B cell (primary cell): ENCODE results near the gene STAG2. TPM values are rescaled to one million over a fixed set of nuclear protein-coding genes. Genes with fewer than 3 reads are reported as not detected.

Experiments used
- ATAC-seq: fragments of 200-7000 bp; cut with Tn5 transposase; one replicate; pipeline ENCODE4 v1.10.0; 2021; ENCODE audit warnings: low read depth, mild to moderate bottlenecking, moderate number of reproducible peaks, moderate library complexity
- CTCF ChIA-PET: fragments of 350-600 bp; sonication (Branson Sonifier 250); formaldehyde crosslinking; loops from one replicate; lab custom pipeline; 2021; ENCODE audit warnings: antibody characterized with exemption, inconsistent platforms; lab: Charles Lee
- POLR2A ChIA-PET: fragments of 350-600 bp; sonication (Branson Sonifier 250); formaldehyde crosslinking; loops from one replicate; lab custom pipeline; 2021; ENCODE audit warnings: antibody characterized with exemption; lab: Charles Lee
- DNase-seq: peaks from one replicate; pipeline ENCODE4 v3.0.0; 2013
- H2AFZ ChIP-seq: 2 replicates; pipeline ENCODE4 v1.6.1; 2012; ENCODE audit warnings: mild to moderate bottlenecking, low read depth, low read length; ENCODE audit not compliant: insufficient read depth, poor library complexity, severe bottlenecking
- H3K27ac ChIP-seq, 2 donors: 1 replicate in 1 of 2; 2 replicates in 1 of 2; pipeline ENCODE4 v1.5.1; 2012 to 2013; ENCODE audit warnings: low read length in 2 of 2, mild to moderate bottlenecking in 2 of 2, moderate library complexity in 1 of 2
- H3K27me3 ChIP-seq, 4 experiments: fragments of 200-600 bp in 1 of 4; sonication (generic) in 1 of 4; replicated peaks in 1 of 4; 1 replicate in 2 of 4; 2 replicates in 2 of 4; pipeline versions ENCODE4 v1.6.1 to v1.7.0; 2013 to 2016; ENCODE audit warnings: low read length in 3 of 4, mild to moderate bottlenecking in 2 of 4, mixed read lengths in 1 of 4, moderate library complexity in 1 of 4; ENCODE audit not compliant: insufficient read depth in 4 of 4, control insufficient read depth in 3 of 4; ENCODE audit errors: control extremely low read depth in 1 of 4
- H3K36me3 ChIP-seq, 2 experiments: replicated peaks in 1 of 2; 1 replicate in 1 of 2; 2 replicates in 1 of 2; pipeline versions ENCODE4 v1.6.1 to v1.7.1; 2013; ENCODE audit warnings: low read length in 1 of 2; ENCODE audit not compliant: insufficient read depth in 2 of 2, control insufficient read depth in 1 of 2; ENCODE audit errors: control extremely low read depth in 1 of 2, extremely low read depth in 1 of 2
- H3K4me1 ChIP-seq, 2 donors: fragments of 200-600 bp in 1 of 2; sonication (generic) in 1 of 2; 1 replicate in 1 of 2; 2 replicates in 1 of 2; pipeline versions ENCODE4 v1.5.1 to v1.6.1; 2013 to 2017; ENCODE audit warnings: low read length in 2 of 2; ENCODE audit not compliant: control insufficient read depth in 2 of 2, insufficient read depth in 2 of 2
- H3K4me2 ChIP-seq: replicated peaks from 2 replicates; pipeline ENCODE3; 2012; ENCODE audit warnings: mild to moderate bottlenecking, low read depth, low read length; ENCODE audit not compliant: poor library complexity, severe bottlenecking
- H3K4me3 ChIP-seq, 5 experiments: fragments of 200-600 bp in 1 of 5; sonication (generic) in 1 of 5; 1 replicate in 3 of 5; 2 replicates in 2 of 5; pipeline versions ENCODE4 v1.5.1 to v1.7.0; 2011 to 2016; ENCODE audit warnings: low read length in 4 of 5, mild to moderate bottlenecking in 4 of 5, low read depth in 2 of 5, control low read depth in 1 of 5, moderate library complexity in 1 of 5; ENCODE audit not compliant: insufficient read depth in 1 of 5; ENCODE audit errors: control extremely low read depth in 1 of 5, extremely low read depth in 1 of 5
- H3K79me2 ChIP-seq: fragments of 200-600 bp; sonication (generic); one replicate; pipeline ENCODE4 v1.6.0; 2016; ENCODE audit warnings: low read length; ENCODE audit not compliant: control insufficient read depth, insufficient read depth
- H3K9ac ChIP-seq: fragments of 200-600 bp; sonication (generic); 2 replicates; pipeline ENCODE4 v1.6.1; 2017; ENCODE audit warnings: mild to moderate bottlenecking, low read length, moderate library complexity
- H3K9me3 ChIP-seq, 3 donors: one replicate each; pipeline versions ENCODE4 v1.6.1 to v1.7.1; 2013; ENCODE audit warnings: low read length in 2 of 3; ENCODE audit not compliant: control insufficient read depth in 2 of 3, insufficient read depth in 1 of 3; ENCODE audit errors: control extremely low read depth in 1 of 3
- H4K20me1 ChIP-seq: 2 replicates; pipeline ENCODE4 v1.6.0; 2012; ENCODE audit warnings: mild to moderate bottlenecking, low read length; ENCODE audit not compliant: insufficient read depth, control insufficient read depth, poor library complexity, severe bottlenecking
- H3K27ac Mint-ChIP-seq: one replicate; pipeline ENCODE4 v1.8.0; 2021; ENCODE audit warnings: mixed read lengths
- H3K27me3 Mint-ChIP-seq: one replicate; pipeline ENCODE4 v1.8.0; 2021; ENCODE audit warnings: mixed read lengths
- H3K4me1 Mint-ChIP-seq: one replicate; pipeline ENCODE4 v1.8.0; 2021; ENCODE audit warnings: mixed read lengths
- H3K4me3 Mint-ChIP-seq: one replicate; pipeline ENCODE4 v1.8.0; 2021; ENCODE audit warnings: mixed read lengths
- H3K9me3 Mint-ChIP-seq: one replicate; pipeline ENCODE4 v1.8.0; 2022; ENCODE audit warnings: mixed read lengths; ENCODE audit not compliant: insufficient read depth
- CTCF ChIP-seq: fragments of 200-600 bp; IDR thresholded peaks from one replicate; pipeline ENCODE4 v1.8.0; 2022; ENCODE audit warnings: antibody characterized with exemption, mild to moderate bottlenecking
- EZH2 ChIP-seq: IDR thresholded peaks from 2 replicates; pipeline ENCODE4 v1.6.1; 2012; ENCODE audit warnings: borderline replicate concordance, low read depth, mild to moderate bottlenecking, moderate library complexity, low read length; ENCODE audit not compliant: insufficient read depth, poor library complexity, severe bottlenecking
- WGBS: methylation state at CpG from one replicate; pipeline ENCODE4 v1.1.5; 2013; ENCODE audit warnings: missing lambda C conversion rate; ENCODE audit not compliant: insufficient coverage; 5-methylcytosine and 5-hydroxymethylcytosine counted together
- intact Hi-C: fragments of 100-400 bp; cut with micrococcal nuclease; formaldehyde crosslinking; loops from one replicate; pipeline ENCODE4 v1.10.0; 2022
- polyA plus RNA-seq: library from polyadenylated mRNA; depleted of rRNA; stranded (reverse); fragments of >200 nt; gene quantifications from 2 replicates; pipeline ENCODE4 v1.2.3, GENCODE V29; 2012
- total RNA-seq, 2 donors: library from RNA; stranded (reverse); fragments of 120-200 nt in 1 of 2; gene quantifications; 1 replicate in 1 of 2; 2 replicates in 1 of 2; pipeline versions ENCODE4 v1.2.3 to v1.2.4, GENCODE V29; 2013 to 2022

Gene STAG2
- total and polyA plus RNA-seq, 2 donors (not counting 1 experiment from before 2014, with no cell fraction given) = 15.3 to 117 TPM

GRCh38 chrX:124145749-124146148 is 184.2 kb downstream of the STAG2 start:
- ATAC-seq (no peak), DNase-seq (no peak)
- no peak overlapping the region for H3K4me2 ChIP-seq
- H3K9ac ChIP-seq = no peak overlapping the region
- CTCF ChIA-PET = no interaction called here
- POLR2A ChIA-PET = no interaction called here
- H3K9me3 ChIP-seq = peaks cover 0 to 3% (median 2%) of the 10 kb centered on the region in 3 donors
- no peak overlapping the region for H2AFZ ChIP-seq
- TF ChIP-seq CTCF (no peak), EZH2 (no peak)
- H3K4me1 ChIP-seq = no peaks in the 10 kb centered on the region
- Mint-ChIP-seq H3K27ac (no peak overlapping the region), H3K27me3 (peaks cover 3% of the 10 kb centered on the region), H3K4me3 (no peak overlapping the region), H3K9me3 (no peaks in the 10 kb centered on the region), H3K4me1 (no peaks in the 10 kb centered on the region)
- H3K27me3 ChIP-seq = no peaks in the 10 kb centered on the region
- H4K20me1 ChIP-seq = no peaks in the 10 kb centered on the region
- no peaks in the 10 kb centered on the region for H3K79me2 ChIP-seq
- intact Hi-C loops = no loop called here
- no peak overlapping the region for H3K4me3 ChIP-seq
- no peaks in the 10 kb centered on the region for H3K36me3 ChIP-seq
- 100% methylated on average over 4 of the region's 8 CpGs for WGBS
- H3K27ac ChIP-seq = no peak overlapping the region

- intact Hi-C loops = no loop called here
- no peaks in the 10 kb centered on the region for H3K4me1 ChIP-seq
- no peaks in the 10 kb centered on the region for H3K27me3 ChIP-seq
- TF ChIP-seq EZH2 (no peak), CTCF (no peak)
- no peak overlapping the region for H3K4me3 Mint-ChIP-seq
- H3K79me2 ChIP-seq = no peaks in the 10 kb centered on the region
- ATAC-seq = no peak
- H3K9me3 ChIP-seq = peaks cover 0 to 2% (median 0%) of the 10 kb centered on the region in 3 donors
- no peak for DNase-seq
- no peaks in the 10 kb centered on the region for H3K4me1 Mint-ChIP-seq
- no peak overlapping the region for H3K27ac ChIP-seq
- H3K4me3 ChIP-seq = no peak overlapping the region
- no peaks in the 10 kb centered on the region for H3K36me3 ChIP-seq
- no peak overlapping the region for H3K9ac ChIP-seq
- CTCF ChIA-PET = no interaction called here
- no peaks in the 10 kb centered on the region for H3K27me3 Mint-ChIP-seq
- H2AFZ ChIP-seq = no peak overlapping the region
- POLR2A ChIA-PET = no interaction called here
- no peaks in the 10 kb centered on the region for H3K9me3 Mint-ChIP-seq
- H4K20me1 ChIP-seq = no peaks in the 10 kb centered on the region
- H3K4me2 ChIP-seq = no peak overlapping the region
- no peak overlapping the region for H3K27ac Mint-ChIP-seq
These were observed 189.7 kb downstream of the STAG2 start for GRCh38 chrX:124151195-124151594.

Other genes with a start within 250 kb of the STAG2 start
- 113 and 126 TPM in 2 replicates for gene THOC2, start 228.7 kb upstream of the STAG2 start, total RNA-seq
- 34.7 and 51.9 TPM in 2 replicates for gene THOC2, start 228.7 kb upstream of the STAG2 start, polyA plus RNA-seq
- gene XIAP, start 101.7 kb upstream of the STAG2 start, total RNA-seq = 36.2 and 48.1 TPM in 2 replicates
- gene XIAP, start 101.7 kb upstream of the STAG2 start, polyA plus RNA-seq = 9.2 and 12.5 TPM in 2 replicates